T-helper 9 cell (primary cell): ENCODE data around the gene FBXW7.
"Not testable (repeated sequence)": the region's sequence is repeated elsewhere in the genome, so short reads cannot be mapped to it uniquely, and the experiment has no call there.

Experiments
- DNase-seq: peaks from one replicate; pipeline ENCODE4 v3.0.0-alpha.2; 2020
- total RNA-seq, 2 donors: gene quantifications; one replicate each; lab custom pipeline; 2026; lab: John Stamatoyannopoulos, UW

Gene FBXW7
- total RNA-seq: 164 to 236 reads per million in 2 donors

- DNase-seq: peak; percentile 99
These were observed at the start of gene FBXW7 for GRCh38 chr4:152535903-152536544. Gene FBXW7, minus strand, starts transcription at chr4:152536092. Its CDS starts 124,289 bp downstream, at chr4:152411803.

- DNase-seq: no peak
These were observed 49.1 kb upstream of the FBXW7 start for GRCh38 chr4:152585023-152585441.

GRCh38 chr4:152581536-152582160 lies 45.8 kb upstream of the FBXW7 start:
- DNase-seq: no peak

DNA sequence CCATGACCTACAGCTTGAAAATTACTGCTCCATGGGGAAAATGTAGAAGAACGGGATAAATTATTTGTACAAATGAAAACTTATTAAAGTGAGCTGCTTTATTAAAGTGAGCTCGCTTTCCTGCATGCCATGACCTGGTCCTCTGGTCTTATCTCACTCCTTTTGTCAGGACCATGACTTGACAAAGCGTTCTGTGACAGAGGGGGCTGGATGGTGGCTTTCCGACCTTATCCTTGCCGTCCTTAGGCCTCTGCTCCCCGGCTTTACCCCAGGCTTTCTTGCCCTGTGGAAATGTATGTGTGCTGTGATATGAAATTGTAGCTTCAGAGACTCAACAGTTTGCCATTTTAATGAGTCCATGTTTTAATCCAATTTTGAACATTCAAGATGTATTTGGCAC lies 44.0 kb upstream of the FBXW7 start:
- DNase-seq: no peak

GRCh38 chr4:152579107-152579764 lies 43.3 kb upstream of the FBXW7 start:
- DNase-seq: no peak

DNA sequence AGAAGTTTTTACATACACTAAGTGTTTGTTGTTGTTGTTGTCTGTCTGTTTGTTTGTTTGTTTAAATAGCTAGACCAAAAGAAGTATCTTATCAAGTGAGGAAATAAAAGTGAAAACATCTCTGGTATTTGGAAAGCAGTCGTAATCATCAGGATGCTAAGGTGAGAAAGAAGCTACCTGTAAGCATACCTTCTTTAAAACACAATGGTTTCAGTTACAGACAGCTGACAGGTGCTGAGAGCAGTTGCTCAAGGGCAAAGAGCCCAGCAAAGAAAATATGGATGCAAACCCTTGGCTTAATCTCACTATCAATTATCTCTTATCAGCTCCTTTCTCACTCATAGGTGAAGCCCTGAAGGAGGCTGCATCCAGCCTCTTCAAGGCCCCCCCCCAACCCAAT lies 42.8 kb upstream of the FBXW7 start:
- no peak for DNase-seq

DNA sequence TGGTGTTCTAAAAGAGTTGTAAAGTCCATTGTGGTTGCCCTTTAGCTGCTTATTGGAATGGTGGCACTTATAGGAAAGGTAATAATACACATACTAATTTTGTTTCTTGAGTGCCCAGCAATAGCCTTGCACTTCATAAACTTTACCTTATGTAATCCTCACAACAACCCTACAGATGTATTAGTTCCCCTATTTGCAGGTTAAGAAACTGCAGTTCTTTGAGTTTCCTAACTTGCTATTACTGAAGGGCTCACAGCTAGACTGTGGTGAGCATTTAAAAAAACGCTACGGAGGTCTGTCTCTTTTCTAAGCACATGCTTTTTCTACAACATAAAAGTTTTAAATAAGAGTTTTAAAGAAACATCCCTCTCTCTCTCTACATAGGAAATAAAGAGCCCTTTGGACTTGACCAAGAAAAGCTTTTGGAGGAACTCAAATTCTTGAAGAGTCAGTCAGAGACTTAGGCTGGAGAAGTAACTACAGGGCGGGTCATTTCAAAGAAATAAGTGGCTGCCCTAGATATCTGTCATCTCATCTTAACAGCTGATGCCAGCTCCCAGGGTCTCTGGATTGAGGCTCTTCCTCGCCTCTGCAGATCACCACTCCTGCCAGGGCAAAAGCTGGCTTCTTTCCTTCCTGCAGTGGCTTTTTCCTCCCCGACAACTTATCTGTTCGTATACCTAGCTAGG lies 42.0 kb upstream of the FBXW7 start:
- no peak for DNase-seq

- DNase-seq: no peak
These were observed 39.6 kb upstream of the FBXW7 start for GRCh38 chr4:152575533-152575932.

GRCh38 chr4:152573861-152574260 lies 38.0 kb upstream of the FBXW7 start:
- no peak for DNase-seq

GRCh38 chr4:152572417-152573086 lies 36.7 kb upstream of the FBXW7 start:
- DNase-seq: no peak

- no peak for DNase-seq
These were observed 35.9 kb upstream of the FBXW7 start for GRCh38 chr4:152571770-152572169.

GRCh38 chr4:152571296-152571695 lies 35.4 kb upstream of the FBXW7 start:
- DNase-seq: no peak

GRCh38 chr4:152565333-152565732 lies 29.4 kb upstream of the FBXW7 start:
- DNase-seq: no peak

- DNase-seq: no peak
These were observed 28.4 kb upstream of the FBXW7 start for GRCh38 chr4:152564336-152564735.

- no peak for DNase-seq
These were observed 27.3 kb upstream of the FBXW7 start for GRCh38 chr4:152563209-152563608.

GRCh38 chr4:152559641-152560040 lies 23.7 kb upstream of the FBXW7 start:
- no peak for DNase-seq

GRCh38 chr4:152558396-152558795 lies 22.5 kb upstream of the FBXW7 start:
- no peak for DNase-seq

DNA sequence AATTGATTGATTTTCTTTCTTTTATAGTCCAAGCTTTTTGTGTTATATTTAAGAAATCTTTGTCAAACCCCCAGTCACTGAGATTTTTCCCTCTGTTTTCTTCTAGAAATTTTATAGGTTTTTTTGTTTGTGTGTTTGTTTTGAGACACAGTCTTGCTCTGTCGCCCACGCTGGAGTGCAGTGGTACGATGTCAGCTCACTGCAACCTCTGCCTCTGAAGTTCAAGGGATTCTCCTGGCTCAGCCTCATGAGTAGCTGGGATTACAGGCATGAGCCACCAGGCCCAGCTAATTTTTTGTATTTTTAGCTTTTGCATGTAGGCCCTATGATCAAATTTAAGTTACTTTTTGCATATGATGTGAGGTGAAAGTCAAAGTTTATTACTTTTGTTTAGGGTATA lies 20.9 kb upstream of the FBXW7 start:
- no peak for DNase-seq

GRCh38 chr4:152556283-152556682 lies 20.4 kb upstream of the FBXW7 start:
- no peak for DNase-seq

DNA sequence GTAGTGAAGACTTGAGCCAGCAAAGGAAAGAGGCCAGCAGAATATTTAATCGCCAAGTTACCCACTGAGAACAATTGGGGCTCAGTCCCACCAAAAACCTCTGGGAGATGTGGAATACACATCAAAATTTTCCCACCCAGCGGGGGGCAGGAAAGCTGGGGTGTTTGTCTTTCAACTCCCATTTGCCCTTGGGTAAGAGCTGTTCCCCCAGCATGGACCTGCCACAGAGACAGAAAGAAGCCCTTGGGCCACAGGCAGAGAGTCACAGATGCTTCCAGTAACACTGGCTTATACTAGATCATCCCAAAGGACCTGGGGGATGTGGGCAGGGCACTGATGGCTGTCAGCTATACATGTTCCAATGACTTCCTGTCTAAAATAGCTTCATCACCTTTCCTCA lies 18.9 kb upstream of the FBXW7 start:
- no peak for DNase-seq

DNA sequence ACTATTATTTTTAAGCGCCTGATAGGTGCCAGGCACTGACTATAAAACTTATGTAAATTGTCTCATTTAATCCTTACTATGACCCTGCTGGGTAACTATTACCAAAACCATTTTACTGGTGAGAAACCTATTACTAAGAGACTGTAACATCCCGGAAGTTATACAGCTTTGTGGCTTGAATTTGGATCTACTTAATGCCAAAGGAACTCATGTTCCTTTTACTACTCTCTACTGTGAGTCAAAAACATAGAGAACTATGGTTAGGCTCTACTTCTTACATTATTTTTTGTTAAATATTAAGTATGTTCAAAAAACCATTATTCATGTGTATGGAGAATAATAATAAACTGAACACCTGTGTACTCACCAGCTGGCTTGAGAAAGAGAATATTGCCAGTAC lies 14.8 kb upstream of the FBXW7 start:
- DNase-seq: not testable (repeated sequence)

DNA sequence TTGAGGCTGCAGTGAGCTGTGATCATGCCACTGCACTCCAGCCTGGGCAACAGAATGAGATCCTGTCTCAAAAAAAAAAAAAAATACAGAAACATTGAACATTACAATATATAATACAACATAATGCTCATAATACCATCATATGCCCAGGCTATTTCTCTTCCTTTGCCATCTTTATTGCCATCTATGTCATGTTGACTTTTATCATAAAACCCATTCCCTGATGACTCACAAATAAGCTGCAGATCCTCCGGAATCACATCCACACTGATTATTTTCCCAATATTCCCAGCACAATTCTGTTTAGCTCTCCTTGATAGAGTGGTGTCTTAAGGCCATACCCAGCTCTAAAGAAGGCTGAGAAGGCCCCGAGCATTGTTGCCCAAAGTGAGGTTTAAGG lies 9.2 kb upstream of the FBXW7 start:
- no peak for DNase-seq

- not testable (repeated sequence) for DNase-seq
These were observed 8.6 kb upstream of the FBXW7 start for GRCh38 chr4:152544533-152544932.
